Urothelium cell line (cell line): Measurements from ENCODE around the gene EPN3.
A peak's percentile ranks its signal among the peaks of the same experiment; 100 is the strongest.

ENCODE experiments used
- DNase-seq: peaks from one replicate; pipeline ENCODE4 v3.0.0; 2011; ENCODE audit warnings: low spot score, mixed read lengths
- FAIRE-seq: peaks from 2 replicates; lab custom pipeline; 2011; peaks lifted over from hg19 to GRCh38; lab: Jason Lieb, UNC

The EPN3 gene

DNA sequence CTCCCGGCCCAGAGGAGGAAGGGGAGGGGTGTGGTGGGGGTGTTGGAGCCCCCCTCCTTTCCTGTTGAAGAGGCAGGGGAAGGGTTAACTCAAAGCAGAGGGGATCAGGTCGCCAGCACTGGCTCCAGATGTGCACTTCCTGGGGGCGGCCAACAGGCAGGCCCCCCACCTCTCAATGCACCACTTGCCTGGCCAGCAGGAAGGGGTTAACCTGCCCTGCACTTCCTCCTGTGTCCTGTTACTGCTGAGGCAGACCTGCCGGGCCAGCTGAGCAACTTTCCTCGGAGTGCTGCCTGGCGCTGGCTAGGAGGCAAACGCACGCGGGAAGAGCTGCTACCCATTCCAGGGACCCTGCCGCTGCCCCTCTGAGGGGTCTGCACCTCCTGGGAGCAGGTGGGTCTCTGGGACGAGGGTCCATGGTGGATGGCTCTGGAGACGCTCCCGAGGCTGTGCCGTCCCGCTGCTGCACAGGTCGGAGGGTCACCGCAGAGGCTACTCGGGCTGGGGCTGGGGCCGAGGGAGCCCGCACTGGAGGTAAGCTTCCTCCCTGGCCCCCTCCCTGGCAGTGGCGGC lies at the start of gene EPN3:
TSS of gene EPN3 (plus strand) at position 284 of the 573 bp plus-strand sequence. CDS start 3,822 bp downstream, outside the sequence.
- FAIRE-seq (peak; percentile 74), DNase-seq (peak; percentile 55)

DNA sequence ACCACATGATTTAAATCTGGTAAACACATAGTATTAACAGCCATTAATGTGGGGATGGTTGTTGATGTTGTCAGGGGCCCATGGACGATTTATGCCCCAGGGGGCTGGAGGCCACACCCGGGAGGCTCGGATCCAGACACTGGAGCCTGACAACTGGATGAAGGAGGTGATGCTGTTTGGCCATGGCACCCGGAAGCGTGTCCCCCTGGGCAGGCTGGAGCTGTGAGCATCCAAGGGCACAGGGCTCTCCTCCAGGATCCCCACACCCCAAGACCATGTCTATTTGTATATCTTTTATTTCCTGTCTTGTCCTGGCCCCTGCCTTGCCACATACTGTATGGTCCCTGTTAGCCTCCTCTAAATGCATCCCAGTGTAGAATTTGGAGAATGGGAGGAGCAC lies 49.3 kb upstream of the EPN3 start:
- no peak for FAIRE-seq

DNA sequence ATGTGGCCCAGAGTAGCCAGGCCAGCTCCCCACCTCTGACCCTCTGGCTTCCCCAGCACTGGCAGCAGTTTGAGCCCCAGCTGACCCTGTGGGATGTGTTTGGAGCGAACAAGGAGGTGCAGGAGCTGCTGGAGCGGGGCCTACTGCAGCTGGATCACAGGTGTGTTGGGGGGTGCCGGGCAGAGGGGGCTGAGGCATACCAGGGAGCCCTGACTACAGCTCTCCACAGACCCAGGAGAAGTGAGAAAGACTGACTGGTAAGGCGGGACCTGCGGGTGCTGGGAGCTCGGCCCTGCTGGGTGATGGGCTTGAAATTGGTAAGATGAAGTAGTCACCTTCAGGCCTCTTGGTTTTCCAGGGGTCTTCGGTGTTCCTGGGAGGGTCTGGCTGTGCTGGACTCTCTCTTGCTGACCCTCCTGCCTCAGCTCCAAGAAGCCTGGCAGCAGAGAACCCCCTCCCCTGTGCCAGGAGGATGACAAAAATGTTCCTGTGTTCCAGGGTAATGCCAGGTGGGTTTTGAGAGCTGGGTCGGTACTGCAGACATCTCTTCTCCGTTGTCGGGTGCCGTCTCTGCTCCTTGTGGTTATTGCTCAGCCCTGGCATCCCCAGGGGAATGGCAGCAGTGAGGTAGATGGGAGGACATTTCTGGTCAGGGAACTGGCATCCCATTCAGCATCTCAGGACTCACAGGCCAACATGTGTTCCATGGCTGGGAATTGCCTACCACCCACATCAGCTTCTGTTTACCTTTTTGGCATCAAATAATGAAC lies 48.0 kb upstream of the EPN3 start:
- no peak for DNase-seq
- FAIRE-seq: no peak

More for the DNA sequence above, 49.3 kb upstream of the EPN3 start:
- DNase-seq: no peak

DNA sequence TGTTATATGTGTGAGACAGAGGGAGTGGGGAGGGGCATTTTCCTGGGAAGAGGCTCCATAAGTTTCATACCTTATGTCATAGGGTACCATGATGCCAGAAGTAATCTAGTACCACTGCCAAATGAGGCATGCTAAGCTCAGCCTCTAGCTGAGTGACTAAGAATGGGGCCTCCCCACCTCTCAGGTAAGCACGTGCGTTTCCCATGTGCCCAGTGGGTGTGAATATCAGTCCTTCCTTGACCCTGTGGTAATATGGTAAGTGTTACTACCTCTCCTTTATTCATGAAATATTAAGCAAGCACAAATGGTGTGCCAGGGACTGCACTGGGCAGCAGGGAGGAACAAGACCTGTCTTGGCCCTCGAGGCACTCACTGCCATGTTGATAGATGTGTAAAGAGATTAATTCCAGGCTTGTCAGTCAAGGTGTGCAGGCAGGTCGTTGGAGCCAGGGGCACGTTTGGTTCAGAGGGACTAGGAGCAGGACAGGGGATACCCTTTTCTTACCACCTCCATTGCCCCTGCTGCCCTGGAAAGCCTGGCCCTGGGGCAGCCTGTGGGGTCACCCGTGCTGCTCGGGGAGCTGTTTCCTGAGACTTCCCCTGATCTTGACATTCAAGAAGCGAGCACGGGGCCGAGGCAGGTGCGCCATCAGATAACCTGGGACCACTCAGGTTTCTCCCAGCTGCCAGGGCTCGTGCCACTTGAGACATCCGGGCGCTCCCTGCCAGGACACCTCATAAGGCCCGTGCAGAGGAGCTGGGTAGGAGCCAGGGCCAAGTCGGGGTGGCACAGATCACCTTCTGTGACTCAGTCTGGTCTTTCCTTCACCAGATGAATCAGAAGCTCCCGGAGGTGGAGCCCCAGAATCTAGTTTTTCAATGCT lies 45.1 kb upstream of the EPN3 start:
- no peak for FAIRE-seq

DNA sequence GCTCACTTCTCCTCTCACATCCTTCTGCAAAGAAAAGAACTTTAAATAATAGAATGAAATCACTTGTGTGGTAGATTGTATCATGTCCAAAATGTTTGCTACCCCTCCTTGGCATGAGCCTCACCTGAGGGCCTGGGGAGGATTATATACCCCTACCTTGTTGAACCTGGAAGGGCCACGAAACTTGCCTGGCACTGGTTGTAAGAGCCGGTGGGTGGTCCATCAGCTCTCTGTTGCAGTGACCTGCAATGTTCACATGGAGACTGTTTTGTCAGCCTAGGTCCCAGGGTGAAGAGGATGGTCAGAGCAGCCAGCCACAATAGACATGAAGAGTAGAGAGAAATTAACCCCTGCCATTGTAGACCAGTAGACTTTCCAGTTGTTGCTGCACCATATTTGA lies 43.7 kb upstream of the EPN3 start:
- DNase-seq: no peak
- FAIRE-seq: no peak

More for the DNA sequence above, 45.1 kb upstream of the EPN3 start:
- DNase-seq: no peak

DNA sequence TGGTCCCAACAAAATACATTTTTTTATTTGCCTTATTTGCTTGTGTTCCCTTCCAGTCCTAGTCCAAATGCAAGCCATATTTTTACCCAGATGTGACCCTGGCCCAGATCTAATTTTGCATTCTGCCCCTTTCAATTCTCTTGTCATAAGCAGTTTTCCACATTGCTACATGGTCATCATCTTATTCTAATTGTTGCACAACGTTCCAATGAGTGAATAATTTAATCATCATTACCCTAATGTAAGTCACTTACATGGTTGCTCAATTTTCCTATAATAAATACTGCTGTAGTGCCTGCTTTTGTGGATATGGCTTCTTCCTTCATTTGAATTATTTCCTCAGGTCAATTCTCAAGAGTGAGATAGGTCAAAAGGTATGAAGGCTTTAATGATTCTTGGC lies 41.0 kb upstream of the EPN3 start:
- FAIRE-seq: no peak
- no peak for DNase-seq

DNA sequence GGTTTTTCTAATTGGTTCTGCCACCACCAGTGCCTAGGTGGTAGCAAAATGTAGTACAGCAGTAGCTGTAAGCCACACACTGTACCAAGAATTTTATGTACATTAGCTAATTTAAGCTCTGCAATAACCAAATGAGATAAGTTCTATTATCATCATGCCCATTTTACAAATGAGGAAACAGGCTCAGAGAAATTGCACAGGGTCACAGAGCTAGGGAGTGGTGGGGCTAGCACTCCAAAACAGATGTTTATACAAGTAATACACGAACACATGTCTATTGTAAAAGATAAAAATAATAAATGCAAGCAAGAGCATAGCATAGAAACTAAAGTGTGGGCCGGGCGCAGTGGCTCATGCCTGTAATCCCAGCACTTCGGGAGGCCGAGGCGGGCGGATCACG lies 40.3 kb upstream of the EPN3 start:
- DNase-seq (no peak), FAIRE-seq (no peak)

DNA sequence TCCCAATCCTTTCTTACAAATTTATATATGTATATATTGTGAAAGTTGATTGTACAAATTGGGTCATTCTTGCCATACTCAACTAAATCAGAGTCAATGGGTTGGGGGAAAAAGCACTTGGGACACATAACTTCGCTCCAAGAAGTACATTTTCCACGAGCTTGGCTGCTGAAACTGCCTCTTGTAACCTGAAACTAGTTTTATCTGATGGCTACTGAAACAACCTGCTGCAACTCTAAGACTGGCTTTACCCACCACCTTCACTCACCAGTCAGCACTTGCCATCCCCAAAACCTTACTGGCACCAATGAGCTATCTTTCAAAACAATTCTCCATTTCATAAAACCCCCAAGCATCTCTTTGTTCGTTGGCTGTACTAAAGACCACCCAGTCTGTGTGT lies 38.8 kb upstream of the EPN3 start:
- FAIRE-seq (no peak), DNase-seq (no peak)

DNA sequence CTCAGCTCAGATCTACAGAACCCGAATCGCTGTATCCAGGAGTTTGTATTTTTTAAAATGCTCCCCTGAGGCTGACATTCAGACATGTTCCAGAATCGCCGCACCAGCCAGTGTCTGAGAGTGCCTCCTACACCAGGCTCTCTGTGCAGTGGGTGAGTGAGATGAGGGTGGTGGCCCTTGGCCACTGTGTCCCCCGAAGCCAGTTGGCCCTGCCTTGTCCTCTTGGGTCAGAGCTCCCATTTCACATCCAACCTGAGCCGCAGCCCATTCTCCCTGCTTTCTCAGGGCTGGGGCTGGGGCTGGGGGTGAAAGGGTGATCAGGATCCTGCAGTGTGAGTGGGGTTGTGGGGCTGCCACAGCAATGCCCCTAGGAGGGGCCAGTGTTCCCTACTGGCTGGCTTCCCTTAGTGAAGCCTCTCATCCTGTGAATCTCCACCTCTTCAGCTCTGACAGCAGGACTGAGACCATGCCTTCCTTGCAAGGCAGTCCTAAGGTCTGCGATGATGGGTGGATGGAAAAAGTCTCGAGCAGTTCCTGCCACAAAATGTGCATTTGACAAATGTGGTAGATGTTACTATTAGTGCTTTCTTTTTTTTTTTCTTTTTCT lies 37.2 kb upstream of the EPN3 start:
- FAIRE-seq (no peak), DNase-seq (no peak)

DNA sequence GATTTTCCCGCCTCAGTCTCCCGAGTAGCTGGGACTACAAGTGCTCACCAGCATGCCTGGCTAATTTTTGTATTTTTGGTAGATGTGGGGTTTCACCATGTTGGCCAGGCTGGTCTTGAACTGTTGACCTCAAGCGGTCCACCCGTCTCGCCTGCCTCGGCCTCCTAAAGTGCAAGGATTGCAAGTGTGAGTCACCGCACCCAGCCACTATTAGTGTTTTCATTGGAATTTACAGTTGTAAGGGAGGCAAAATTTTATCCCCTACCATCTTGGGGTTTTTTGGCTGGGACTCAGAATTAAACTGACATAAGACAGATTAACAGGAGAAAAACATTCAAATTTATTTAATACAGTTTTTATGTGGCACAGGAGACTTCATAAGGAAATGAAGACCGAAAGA lies 36.6 kb upstream of the EPN3 start:
- no peak for DNase-seq
- no peak for FAIRE-seq

DNA sequence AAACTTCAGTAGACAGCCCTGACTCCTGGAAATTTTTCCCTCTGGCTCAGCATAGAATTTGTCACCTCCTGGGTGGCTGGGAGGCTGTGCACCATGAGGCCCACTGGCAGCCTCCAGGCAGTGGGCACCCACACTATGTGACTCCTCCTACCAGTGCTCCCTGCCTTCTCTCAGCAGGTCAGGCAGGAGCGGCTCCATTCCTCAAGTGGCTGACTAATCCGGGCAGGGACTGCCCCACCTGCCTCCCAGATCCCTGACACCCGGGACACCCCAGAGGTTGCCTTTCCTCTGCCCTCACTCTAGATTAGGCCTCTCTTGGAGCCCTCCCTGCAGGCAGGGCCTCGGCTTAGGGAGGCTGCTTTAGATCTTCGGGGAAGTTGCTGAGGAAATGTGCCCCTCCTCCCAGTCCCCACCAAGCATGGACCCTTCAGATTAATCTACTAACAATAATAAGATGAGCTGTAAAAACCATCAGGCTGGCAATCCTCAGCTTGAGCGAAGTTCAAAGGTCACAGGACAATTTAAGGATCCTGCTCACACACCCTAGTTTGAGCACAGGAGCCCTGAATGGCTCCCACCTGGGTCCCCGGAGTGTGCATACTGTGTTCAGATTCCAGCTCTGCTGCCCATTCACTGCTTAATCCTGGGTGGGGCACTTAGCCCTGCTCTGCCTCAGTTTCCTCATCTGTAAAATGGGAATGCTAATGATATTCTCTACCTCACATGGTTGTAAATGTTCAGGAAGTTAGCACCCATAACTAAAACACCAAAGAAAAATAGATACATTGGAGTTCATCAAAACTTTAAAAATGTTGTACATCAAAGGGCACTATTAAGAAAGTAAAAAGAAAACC lies 34.3 kb upstream of the EPN3 start:
- no peak for FAIRE-seq

DNA sequence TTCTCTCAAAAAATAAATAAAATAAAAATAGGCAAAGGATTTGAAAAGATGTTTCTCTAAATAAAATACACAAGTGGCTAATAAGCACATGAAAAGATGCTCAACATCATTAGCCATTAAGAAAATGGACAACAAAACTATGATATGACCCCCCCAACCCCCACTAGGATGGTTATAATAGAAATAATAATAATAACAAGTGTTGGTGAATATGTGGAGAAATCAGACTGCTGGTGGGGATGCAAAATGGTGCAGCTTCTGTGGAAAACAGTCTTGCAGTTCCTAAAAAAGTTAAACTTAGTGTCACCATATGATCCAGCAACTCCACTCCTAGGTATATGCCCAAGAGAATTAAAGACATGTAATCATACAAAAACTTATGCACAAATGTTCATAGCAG lies 33.3 kb upstream of the EPN3 start:
- FAIRE-seq (no peak), DNase-seq (no peak)

More for the DNA sequence above, 34.3 kb upstream of the EPN3 start:
- DNase-seq: no peak

DNA sequence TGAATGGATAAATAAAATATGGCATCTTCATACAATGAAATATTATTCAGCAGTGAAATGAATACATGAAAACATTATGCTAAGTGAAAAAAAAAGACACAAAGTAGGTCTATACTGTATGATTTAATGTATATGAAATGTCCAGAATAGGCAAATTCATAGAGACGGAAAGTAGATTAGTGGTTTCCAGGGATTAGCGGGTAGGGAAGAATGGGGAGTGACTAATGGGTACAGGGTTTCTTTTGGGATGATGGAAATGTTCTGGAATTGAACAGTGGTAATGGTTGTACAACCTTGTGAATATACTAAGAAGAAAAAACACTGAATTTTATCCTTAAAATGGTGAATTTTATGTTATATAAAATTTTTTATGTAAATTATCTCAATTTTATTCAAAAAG lies 32.8 kb upstream of the EPN3 start:
- FAIRE-seq (no peak), DNase-seq (no peak)

DNA sequence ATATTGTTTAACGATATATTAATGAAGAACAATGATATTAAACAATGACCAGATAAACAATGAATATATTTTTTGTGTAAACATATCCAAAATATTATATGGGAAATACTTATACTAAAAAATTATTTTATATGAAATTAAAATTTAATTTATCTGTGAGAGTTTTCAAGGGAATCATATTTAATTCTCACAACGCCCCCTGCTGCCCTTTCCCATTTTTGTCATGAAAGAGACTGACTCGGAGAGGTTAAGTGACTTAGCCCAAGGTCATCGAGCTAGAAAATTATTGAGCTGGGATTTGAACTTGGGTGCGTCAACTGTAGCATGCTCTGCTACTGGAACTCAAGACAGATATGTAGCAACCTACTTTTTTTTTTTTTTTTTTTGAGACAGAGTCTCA lies 31.5 kb upstream of the EPN3 start:
- DNase-seq (no peak), FAIRE-seq (no peak)

DNA sequence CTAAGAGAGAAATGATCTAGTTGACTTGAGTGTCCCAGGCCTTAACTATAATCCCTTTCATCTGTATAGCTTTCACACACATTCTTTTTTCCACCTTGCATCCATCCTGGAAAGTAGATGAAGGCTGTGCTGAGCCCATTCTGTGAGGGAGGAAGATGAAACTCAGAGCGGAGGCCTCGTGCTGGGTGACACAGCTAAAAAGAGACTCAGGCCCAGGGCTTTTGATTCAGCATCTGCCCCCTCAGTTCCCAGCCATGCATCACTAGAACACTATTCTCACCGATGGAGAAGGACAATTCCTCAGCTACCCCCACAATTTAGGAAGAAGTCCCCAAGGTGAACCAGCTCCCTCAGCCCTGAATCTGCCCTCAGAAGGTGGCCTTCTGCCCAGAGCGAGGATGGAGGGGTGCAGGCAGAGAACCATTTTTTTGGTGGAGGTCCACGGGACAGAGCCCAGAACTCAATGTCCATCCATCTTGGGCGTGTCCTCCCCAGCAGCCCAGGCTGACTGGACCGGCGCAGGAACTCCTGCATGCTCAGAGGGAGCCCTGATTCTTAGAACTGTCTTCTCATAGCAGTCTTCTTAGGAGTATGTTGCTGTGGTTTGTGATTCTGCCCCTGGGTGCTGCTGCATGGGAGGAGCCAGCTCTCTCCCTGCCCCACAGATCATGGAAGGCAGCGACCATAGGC lies 30.1 kb upstream of the EPN3 start:
- DNase-seq: no peak
- no peak for FAIRE-seq

DNA sequence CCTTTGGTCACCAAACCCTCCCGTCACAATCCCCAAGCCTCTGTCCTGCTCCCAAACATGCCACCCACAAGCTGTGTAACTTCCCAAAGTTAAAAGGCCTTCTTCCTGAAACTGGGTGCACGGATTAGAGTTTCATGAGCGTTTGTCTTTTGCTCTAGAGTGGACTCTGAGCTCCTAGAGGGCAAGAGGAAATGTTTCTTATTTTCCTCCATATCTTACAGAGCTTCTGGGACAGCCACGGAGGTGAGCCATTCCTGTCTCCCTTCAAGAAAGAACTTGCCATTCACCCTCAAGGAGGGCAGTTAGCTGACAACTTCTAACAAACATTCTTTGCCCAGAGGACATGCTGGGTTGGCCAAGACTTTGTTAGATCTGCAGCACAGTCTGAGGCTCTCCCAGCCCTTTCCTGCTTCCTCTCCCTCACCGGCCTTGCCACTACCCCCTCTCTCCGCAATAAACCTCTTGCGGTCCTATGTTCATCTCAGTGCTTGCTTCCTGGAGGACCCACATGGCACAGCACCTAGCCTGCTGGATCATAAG lies 26.9 kb upstream of the EPN3 start:
- no peak for FAIRE-seq
- no peak for DNase-seq

DNA sequence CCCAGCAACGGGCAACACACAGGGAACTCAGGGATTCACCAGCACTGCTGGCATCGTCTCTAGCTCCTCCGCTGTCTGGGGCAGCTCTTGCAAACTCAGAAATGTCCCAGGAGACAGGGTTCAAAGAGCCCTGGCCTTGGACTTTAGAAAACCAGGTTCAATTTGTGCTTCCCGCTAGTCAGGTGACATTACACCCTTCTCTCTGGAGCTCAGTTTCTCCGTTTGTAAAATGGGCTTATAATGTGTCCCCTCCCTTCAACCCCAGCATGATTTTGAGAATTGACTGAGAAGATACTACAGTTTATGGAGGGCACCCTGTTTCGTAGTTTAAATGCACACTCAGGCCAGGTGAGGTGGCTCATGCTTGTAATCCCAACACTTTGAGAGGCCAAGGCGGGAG lies 26.2 kb upstream of the EPN3 start:
- no peak for FAIRE-seq
- no peak for DNase-seq

DNA sequence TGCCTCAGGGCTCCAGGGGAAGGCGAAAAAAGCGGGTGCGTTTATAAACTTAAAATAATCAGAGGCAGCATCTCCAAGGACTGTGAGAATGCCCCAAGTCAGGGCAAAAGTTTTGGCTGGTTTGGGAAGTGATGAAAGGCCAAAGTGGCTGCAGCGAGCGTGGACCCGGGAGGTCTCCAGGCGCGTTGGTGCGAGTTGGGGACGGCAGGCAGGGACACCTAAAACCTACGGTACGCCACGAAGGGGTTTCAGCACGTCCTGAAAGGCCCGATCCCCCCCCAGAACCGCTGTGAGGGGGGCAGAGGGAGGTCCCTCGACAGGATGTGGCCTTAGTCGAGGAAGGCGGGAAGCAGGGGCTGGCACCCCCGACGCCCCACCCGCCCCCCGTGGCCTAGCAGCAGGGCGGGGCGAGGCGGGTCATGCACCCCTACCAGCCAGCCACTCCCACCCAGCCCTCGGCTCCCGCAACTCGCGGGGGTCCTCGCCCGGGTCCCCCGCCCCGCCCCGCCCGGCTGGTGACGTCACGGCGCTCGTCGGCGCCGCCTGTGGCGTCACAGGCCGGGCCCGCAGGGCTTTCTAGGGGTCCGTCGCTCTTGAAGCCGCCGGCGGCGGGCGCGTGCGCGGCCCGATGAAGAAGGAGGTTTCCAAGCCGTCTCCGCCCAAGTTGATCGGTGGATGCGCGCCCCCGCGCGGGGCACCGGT lies 24.5 kb upstream of the EPN3 start, which contains the start of gene MYCBPAP:
TSS of gene MYCBPAP (plus strand) at position 569 of the 702 bp plus-strand sequence. CDS start 236 bp downstream, outside the sequence.
- peak; percentile 27 for FAIRE-seq
- DNase-seq: peak; percentile 88
